GM19463 (cell line): ENCODE data around the gene LGMN.
"Not testable (repeated sequence)": the region's sequence is repeated elsewhere in the genome, so short reads cannot be mapped to it uniquely, and the experiment has no call there.

Experiments
- ATAC-seq: cut with Tn5 transposase; IDR thresholded peaks from one replicate; pipeline ENCODE4 v1.9.1; 2021; ENCODE audit warnings: mild to moderate bottlenecking, moderate library complexity; ENCODE audit not compliant: unreplicated experiment

LGMN gene

DNA sequence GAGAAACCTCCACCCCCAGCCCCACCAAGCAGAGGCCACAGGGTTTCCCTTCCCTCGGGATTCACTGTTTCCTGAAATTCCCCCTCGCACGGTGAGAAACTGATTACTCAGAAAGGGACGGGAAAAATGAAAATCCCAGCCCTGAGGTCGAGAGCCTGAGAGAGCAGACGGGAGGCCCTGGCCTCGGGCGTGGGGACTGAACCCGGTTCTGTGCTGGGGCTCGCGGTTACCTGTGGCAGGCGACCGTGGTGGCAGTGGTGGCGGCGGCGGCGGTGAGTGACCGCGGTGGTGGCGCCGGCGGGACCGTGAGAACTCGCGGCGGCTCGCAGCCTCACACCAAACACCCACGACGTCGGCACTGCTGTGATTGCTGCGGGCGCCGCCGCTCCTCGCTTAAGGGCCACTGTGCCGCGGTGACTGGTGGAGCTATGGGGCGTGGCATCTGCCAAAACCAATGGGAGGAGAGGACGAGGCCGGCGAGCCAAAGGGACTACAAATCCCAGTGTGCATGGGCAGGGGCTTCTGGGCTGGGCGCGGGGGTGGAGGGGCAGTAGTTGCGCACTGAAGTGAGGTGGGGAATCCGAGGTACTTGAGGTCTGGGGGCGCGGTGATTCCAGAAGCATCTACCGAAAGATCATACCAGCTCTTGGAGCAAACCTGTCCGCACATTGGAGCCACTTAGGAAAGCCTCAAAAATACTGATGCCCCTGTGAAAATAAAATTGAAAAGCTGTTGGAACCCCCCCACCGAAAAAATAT, at the start of gene LGMN:
Gene LGMN, minus strand, starts transcription at position 369 of the 758 bp plus-strand sequence. CDS start 15,841 bp downstream, outside the sequence.
- ATAC-seq = peak; percentile 87

DNA sequence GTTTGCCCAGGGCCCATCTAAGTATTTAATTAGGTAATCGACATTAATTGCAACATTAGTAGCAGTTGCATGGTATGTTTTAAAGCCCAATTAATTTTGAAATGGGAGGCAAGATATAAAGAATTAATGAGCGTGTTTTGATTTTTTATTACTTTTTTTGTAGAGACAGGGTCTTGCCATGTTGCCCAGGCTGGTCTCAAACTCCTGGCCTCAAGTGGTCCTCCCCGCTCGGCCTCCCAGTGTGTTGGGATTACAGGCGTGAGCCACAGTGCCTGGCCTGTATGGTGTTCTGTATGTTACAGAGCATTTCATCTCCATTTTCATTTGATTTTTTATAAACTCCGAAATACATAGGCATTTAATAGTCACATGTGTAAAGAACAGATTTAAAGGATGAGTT, 46.5 kb upstream of the LGMN start:
- no peak for ATAC-seq

DNA sequence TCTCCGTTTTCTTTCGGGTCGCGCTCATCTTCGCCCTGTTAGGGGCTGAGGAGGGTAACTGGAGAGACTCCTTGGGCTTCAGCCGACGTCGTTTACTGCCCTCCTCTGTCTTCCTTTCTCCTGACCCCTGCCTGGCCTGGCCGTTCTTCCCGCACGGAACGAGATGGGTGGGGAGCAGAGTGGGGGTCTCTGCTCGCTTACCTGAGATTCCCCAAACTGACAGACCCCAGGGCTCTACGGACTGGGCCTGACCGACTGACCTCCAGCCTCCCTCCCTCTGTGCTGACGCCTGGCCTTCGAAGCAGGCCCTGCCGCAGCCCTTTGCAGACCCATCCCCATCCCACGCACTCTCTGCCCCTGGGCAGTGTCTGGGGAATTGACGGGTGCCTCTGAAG, 46.1 kb upstream of the LGMN start:
- no peak for ATAC-seq

DNA sequence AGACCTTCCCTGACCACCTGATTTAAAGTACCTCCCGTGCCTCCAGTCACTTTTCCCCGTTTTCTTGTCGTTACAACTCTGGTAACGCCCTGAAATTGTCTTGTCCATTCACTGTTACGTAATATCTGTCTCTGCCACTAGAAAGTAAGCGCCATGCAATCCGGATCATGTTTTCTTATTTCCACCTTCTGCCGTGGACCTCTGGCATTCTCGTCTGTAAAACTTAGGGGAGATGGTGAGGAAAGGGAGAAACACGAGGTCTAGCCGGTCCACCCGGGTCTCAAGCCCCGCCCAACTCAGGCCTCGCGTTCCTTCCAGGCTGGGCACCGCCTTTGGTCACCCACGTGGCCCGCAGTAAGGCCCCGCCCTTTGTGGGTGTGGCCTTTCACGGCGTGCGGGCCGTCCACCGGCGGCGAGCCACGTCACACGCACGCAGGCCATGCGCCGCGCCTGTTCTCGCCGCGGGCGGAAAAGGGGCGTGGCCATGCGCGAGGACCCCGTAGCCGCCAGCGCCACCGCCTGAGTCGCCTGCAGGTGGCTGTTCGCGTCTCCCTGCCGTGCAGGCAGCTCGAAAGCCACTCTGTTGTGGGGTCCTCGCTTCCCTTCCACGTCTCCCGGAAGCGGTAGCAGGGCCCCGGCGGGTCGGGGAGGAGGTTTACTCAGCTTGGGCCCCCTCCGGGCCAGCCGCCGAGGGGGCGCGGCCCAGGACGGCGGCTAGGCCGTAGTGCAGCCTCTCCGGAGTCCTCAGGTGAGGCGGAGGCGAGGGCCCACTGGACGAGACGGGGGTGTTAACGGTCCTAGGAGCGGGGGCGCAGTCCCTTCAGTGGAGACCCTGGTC, 45.5 kb upstream of the LGMN start, which contains the start of gene GOLGA5:
Gene GOLGA5, plus strand, starts transcription at position 597 of the 838 bp plus-strand sequence. CDS start 3,133 bp downstream, outside the sequence.
- ATAC-seq = peak; percentile 98

DNA sequence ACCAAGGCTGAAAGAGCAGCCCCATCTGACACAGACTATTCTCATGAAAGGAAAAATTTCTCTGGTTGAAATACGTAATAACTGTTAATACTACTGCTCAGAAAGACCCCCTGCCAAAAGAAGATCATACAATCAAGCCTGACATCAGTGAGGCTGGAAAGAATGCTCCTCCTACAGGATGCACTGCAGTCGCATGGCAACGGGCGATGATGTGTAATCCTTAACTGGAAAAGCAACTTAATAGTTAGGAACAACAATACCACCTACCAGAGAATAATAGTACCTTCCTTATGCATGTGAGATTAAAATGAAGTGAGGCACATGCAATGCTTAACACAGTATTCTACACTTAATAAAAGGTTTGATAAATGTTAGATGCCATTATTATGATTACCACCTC, 44.5 kb upstream of the LGMN start:
- no peak for ATAC-seq

DNA sequence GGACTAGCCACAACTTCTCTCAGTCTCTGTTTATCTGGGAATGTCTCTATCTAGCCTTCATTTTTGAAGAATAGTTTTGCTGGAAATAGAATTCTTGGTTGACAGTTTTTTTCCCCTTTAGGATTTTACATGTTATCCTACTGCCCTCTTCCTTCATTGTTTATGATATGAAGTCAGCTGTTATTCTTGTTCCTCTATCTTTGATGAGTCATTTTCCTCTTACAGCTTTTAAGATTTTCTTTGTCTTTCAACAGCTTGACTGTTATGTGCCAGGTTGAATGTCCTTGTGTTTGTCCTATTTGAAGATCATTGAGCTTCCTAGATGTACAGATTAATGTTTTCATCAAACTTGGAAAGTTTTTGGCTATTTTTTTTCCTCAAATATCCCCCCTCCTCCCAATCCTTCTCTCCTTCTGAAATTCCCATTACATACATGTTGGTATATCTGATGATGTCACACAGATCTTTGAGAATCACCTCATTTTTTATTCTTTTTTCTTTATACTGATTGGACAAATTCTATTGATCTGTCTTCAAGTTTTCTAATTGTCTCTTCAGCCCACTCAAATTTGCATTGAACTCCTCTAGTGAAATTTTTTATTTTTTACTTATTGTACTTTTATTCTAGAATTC, 41.1 kb upstream of the LGMN start:
- ATAC-seq = no peak

DNA sequence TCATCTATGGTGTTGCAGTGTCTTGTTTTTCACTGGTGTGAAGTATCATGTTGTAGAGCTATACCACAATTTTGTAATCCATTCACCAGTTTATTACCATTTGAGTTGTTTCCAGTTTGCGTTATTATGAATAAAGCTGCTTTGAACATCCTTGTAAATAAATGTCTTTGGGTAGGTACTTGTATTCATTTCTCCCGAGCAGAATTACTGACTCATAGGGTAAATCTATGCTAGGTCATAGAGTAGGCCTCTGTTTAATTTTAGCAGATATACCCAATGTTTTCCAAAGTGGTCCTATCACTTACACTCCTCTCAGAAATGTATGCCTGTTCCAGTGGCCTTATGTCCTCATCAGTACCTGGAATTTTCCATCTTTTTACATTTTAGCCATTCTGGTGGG, 39.1 kb upstream of the LGMN start:
- no peak for ATAC-seq

DNA sequence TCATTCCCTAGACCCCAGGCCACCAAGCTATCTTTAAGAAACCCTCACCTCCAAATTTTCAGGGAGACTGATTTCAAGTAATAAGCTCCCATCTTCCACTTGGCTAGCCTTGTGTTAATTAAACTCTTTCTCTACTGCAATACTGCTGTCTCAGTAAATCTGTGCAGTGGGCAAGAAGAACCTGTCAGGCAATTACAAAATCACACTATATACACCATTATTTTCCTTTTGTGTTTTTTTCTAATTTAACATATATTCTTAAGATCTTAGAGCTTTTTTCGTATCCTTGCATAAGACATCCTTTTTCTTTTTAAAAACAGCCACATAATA, 38.0 kb upstream of the LGMN start:
- ATAC-seq = no peak

DNA sequence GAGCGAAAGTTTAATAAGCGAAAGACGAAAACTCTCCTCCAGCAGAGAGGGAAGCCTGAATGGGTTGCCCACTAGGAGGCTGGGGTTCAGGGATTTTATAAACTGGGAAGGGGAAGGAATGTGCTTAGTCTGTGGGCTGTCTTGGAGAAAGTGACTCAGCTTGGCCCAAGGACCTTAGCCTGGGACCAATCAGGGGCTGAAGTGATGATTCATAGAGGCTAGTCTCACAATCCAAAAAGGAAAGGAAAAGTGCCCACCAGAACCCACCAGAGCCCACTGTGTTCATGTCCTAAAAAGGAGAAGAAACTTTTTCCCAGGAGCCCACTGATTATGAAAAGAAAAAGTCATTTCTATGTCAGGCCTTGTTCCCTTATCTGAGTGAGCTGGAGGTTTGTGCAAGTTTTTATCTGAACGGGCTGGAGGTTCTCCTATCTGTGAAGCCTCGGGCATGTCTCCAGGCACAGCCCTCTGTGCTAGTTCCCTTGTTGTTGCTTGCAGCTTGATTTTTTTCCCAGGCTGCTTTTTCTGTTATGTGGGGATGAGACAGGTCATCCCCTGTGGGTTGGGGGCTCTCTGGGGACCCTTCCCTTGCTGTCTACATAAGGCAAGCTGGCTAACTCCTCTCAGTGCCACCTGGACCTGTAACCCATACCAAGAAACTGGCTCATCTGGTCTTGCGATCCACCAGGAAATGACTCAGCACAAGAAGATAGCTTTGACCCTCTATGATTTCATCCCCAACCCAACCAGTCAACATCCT, 37.4 kb upstream of the LGMN start:
- ATAC-seq = no peak

DNA sequence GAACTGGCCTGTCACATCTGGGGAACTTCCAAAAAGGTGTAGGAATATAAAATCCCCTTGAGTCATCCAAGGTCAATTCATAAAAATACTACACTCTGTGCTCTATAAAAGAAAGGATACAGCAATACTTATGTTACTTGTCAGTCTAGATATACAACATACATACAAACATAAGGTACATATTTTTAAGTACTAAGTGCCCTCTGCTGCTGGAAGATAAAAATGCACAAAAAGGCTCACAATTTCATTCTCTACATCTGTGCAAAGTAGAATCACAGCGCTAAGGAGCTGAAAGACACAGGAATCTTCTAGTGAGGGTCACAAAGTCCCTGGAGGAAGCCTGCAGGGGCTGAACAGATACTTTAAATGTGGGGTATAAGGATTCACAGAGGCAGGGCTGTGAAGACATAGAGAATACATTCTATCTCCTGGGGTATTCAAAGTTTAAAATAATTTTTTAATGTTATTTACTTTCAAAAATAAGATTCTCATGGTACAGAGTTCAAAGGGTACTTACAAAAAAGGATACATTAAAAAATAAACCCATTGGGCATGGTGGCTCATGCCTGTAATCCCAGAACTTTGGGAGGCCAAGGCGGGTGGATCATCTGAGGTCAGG, 35.5 kb upstream of the LGMN start:
- ATAC-seq = no peak

DNA sequence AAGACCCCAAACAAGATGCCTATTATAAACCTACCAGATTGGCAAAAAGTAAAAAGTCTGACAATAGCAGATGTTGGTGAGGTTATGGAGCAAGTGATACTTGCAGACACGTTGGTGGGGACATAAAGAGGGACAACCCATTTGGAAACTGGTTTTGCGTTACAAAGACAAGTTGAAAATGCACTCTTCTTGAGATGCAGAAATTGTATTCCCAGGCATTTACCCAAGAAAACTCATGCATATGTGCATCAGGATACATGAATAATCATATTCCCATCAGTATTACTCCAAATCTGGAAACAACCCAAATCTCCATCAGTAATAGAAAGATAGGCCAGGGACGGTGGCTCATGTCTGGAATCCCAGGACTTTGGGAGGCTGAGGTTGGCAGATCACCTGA, 32.9 kb upstream of the LGMN start:
- ATAC-seq = no peak

DNA sequence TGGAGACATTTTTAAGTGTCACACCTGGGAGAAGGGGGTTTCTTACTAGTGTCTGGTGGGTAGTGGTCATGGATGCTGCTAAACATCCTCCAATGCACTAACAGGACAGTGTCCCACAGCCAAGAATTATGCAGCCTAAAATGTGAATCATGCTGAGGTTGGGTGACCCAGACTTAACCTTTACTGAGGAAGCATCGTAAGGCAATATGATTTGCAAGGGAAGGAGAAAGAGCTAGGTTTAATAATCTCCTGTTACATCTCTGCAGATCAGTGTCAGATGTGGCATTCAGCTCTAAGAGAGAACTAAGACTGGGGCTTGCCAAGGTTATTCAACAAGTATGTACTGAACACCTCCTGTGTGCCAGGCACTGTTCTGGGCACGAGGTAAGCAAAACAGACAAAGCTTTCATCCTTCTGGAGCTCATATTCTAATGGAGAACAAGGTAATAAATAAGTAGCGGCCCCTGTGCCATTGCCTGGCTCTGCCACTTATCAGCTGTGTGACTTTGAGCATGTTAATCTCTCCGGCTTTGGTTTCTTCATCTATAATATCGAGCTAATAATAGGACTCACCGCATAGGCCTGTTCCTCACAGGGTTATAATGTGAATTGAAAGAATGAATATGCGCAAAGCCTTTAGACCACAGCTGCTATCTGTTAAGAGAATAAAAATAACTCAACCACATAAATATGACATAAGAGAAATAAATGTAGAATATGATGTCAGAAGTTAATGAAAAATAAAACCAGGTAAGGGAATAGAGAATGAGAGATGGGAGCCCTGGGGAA, 32.2 kb upstream of the LGMN start:
- no peak for ATAC-seq

DNA sequence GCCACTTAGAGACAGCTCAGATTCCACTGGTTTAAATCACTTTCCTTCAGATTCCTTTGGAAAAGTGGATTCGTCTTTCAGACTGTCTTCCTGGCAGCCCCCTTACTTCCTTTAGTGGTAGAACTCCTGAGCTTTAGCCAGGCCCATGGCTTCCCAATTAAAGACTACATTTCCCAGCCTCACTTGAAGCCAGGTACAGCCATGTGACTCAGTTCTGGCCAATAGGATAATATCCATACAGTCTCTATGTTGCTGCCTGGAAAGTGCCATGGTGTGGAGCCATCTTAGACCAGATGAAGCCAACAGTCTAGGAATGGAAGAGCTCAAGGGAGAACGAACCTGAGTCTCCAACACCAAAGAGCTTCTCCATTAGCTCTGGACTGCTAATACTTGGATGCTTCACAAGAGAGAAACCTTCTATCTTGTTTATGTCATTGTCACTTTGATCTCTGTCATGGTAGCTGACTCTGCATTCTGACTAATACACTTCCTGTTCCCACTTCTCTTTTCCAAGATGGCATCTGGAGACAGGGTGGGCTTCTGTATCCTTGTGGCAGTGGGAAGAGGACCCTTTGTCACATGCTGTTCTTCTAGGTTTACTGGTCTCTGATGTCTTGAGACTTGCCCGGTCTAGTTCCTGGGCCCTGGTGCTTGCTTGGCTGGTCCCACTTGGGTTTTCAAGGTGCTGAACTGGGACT, 30.6 kb upstream of the LGMN start:
- not testable (repeated sequence) for ATAC-seq

DNA sequence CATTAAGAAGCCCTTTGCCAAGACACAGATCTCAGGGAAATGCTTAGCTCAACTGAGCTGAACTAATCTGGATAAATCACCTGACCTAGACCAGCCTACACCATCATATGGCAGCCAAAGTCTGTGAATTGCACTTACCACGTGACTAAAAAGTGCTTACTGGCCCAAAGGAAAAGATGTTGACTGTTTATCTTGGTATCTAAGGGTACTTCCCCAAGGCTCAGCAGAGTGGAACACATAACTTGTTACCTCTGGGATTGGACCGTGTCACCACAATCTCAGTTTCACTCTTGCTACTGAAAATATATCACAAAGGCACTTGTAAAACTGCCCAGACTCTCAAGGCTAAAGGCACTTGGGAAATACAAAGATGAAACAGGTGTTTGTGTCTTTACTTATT, 26.9 kb upstream of the LGMN start:
- peak; percentile 96 for ATAC-seq

DNA sequence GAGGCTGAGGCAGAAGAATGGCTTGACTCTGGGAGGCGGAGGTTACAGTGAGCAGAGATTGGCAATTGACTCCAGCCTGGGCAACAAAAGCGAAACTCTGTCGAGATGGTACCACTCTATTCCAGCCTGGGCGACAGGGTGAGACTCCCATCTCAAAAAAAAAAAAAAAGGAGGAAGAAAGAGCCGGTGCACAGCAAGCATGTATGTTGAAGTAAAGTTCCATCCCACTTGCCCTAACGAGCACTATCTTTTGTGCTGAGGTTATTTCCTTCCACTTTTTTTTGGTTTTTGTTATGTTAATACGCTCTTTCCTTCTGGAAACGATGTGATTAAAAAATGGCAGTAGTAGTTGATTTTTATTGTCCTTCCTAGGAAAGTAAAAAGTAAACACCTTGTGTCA, 26.1 kb upstream of the LGMN start:
- ATAC-seq = no peak

DNA sequence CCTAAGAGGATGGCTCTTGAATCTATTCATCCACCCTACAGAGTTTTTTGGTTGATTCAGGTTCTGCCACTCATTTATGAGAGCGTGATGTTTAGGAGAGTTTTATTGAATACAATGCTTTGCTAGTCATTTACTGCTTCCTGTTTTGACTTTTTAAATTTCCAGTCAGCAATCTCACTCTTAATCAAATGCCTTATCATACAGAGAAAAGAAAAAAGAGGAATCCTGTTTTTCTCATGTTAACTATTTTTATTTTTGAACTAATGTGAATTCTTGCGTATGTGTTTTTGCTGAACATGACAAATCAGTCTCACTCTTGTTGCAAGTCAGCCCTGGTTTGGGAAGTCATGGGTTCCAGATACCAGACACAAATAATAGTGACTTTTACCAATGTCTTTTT, 22.1 kb upstream of the LGMN start:
- no peak for ATAC-seq

DNA sequence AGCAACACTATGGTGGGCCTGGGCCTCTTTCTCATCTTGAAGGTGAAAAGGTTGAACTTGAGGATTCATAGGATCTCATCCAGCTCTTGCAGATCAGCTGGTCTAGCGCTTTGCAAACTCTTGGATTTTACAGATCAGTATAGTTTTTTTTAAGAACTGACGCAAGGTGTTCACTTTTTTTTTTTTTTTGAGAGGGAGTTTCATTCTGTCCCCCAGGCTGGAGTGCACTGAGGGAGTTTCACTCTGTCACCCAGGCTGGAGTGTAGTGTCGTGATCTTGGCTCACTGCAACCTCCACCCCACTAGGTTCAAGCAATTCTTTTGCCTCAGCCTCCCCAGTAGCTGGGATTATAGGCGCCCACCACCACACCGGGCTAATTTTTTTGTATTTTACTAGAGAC, 20.4 kb upstream of the LGMN start:
- ATAC-seq = no peak

DNA sequence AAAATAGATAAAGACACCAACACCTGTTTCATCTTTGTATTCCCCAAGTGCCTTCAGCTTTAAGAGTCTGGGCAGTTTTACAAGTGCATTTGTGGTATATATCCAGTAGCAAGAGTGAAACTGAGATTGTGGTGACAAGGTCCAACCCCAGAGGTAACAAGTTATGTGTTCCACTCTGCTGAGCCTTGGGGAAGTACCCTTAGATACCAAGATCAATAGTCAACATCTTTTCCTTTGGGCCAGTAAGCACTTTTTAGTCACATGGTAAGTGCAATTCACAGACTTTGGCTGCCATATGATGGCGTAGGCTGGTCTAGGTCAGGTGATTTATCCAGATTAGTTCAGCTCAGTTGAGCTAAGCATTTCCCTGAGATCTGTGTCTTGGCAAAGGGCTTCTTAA, 19.8 kb upstream of the LGMN start:
- peak; percentile 95 for ATAC-seq
